ENCODE measurements around the gene GTF2IRD2.
"Not testable (repeated sequence)": the region's sequence is repeated elsewhere in the genome, so short reads cannot be mapped to it uniquely, and the experiment has no call there.

Gene GTF2IRD2

DNA sequence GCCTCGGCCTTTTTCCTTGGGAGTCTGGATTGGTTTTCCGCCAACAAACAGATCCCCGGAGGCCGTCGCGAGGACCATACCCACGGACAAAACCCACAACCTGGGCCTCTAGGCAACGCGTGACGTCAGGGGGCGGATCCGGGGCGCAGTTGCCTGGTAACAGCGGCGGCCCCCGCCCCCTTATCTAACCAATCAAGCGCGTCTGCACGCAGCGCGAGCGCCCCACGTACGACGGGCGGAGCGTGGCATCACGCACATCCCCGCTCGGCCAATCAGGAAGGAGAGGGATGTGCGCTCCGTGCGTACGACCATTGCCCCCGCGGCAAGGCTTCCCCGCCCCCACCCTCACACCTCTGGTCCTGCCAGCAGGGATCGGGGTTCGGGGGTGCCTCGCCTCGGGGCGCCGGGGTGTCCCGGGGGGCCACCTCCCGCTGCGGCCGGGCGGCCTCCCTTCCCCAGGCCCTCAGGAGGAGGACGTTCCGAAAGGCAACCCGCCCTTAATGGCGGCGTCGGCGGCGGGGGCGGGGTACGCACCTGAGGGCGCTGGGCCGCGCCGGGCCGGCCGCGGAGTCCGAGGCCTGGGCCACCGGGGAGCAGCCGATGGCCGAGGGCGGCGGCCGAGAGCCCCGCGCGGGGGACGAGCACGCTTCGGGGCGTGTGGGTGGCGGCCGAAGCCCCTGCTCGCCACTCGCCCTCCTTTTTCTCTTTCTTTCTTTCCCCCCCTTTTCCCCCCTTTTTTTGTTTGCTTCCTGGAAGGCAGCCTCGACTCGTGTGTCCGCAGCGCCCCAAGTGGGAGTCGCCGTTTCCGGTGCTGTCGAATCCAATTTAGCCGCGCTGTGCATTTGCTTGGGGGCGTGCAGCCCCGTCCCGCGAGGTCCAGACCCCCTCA lies at the start of gene GTF2IRD2:
Gene GTF2IRD2, minus strand, starts transcription at position 773 of the 889 bp plus-strand sequence. CDS start 15,227 bp downstream, outside the sequence.
- DNase-seq: not testable (repeated sequence)

DNA sequence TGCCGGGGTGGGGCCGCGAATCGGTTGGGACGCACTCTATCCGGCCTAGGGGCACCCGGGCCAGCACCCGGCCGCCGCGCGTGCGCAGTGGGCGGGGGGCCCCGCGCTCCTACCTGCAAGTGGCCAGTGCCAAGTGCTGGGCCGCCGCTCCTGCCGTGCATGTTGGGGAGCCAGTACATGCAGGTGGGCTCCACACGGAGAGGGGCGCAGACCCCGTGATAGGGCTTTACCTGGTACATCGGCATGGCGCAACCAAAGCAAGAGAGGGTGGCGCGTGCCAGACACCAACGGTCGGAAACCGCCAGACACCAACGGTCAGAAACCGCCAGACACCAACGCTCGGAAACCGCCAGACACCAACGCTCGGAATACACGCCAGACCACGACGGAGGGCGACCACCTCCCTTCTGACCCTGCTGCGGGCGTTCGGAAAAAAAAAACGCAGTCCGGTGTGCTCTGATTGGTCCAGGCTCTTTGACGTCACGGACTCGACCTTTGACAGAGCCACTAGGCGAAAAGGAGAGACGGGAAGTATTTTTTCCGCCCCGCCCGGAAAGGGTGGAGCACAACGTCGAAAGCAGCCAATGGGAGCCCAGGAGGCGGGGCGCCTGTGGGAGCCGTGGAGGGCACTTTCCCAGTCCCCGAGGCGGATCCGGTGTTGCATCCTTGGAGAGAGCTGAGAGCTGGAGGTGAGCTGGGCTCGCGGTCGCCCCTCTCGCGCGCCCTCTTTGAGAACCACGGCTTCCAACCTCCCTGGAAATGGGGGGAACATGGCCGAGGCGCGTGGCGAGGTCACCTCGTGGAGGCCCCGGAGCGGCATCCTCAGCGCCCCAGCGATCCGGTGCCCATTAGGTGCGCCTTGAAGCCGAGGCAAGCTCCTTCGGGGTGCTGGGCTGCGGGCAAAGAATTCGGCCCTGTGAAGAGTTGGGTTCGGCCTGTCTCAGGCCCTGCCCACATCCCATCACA lies 39.0 kb upstream of the GTF2IRD2 start:
- peak; percentile 36 for DNase-seq

DNA sequence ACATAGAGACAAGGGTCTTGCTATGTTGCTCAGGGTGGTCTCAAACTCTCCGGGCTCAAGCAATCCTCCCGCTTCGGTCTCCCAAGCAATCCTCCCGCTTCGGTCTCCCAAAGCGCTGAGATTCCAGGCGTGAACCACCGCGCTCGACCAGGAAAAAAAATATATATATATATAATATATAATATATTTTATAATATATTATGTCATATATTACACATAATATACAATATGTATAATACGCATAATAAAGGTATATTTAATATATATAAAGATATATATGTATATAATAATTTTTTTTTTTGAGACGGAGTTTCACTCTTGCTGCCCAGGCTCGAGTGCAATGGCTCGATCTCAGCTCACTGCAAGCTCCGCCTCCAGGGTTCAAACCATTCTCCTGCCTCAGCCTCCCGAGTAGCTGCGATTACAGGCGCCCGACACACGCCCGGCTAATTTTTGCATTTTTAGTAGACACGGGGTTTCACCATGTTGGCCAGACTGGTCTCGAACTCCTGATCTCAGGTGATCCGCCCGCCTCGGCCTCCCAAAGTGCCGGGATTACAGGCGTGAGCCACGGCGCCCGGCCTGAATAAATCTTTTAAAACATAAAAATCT lies 38.2 kb upstream of the GTF2IRD2 start:
- DNase-seq: not testable (repeated sequence)

DNA sequence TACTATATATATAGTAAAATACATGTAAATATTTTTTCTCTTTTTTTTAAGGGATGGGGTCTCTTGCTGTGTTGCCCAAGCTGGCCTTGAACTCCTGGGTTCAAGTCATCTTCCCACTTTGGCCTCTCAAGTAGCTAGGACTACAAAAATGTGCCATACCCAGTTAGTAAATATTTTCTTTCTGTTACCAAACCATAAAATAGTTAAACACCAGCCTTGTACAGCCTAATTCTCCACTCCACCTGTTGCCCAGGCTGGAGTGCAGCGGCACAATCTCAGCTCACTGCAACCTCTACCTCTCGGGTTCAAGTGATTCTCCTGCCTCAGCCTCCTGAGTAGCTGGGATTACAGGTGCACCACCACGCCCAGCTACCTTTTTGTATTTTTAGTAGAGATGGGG lies 33.9 kb upstream of the GTF2IRD2 start:
- DNase-seq: not testable (repeated sequence)

DNA sequence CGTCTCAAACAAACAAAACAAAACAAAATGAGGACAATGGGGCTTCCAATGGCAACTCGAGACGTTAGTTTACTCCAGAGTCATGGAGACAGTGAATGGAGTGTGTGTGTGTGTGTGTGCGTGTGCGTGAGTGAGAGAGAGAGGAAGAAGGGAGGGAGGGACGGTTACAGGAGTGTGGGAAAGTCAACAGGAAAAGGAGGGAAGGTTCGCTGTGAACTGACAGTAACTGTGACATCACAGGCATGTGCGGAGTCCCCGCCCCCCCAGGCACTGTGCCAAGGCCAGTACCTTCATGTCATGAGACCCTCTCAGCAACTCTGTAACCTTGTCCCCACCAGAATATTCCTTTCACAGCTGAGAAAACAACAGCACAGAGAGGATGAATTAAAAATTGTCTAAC lies 30.7 kb upstream of the GTF2IRD2 start:
- not testable (repeated sequence) for DNase-seq

DNA sequence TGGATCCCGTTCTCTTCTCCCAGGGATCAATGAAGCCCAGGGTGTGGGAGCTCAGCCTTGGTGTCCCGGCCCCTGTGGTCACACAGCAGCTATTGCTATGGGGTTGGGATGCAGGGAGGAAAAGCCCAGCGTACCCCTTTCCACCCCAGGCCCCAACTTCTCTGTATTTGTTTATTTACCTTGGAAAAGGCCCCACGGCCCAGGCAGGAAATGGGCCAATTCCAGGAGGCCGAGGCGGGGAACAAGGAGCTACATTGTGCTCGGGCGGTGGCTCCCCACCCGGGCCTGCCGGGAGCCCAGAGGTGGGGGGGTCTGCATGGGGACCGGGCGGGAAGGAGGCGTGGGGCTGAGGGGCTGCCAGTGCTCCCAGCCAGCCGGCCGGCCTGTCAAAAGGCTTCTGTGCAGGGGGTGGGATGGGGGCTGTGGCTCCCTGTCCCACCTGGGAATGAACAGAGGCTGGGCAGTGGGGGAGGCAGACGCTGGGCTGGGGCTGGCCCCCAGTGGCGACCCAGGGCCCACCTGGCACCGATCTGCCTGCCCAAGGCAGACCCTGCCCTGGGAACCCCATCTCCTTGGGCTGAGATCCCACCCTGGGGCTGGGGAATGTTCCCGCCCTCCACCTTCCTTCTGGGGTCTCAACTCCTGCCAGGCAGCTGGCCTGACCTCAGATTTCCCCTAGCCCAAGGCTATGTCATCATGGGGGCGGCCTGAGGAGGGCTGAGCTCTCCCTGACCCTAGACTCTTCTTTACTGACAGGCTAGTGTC lies 23.5 kb upstream of the GTF2IRD2 start:
- DNase-seq: not testable (repeated sequence)

DNA sequence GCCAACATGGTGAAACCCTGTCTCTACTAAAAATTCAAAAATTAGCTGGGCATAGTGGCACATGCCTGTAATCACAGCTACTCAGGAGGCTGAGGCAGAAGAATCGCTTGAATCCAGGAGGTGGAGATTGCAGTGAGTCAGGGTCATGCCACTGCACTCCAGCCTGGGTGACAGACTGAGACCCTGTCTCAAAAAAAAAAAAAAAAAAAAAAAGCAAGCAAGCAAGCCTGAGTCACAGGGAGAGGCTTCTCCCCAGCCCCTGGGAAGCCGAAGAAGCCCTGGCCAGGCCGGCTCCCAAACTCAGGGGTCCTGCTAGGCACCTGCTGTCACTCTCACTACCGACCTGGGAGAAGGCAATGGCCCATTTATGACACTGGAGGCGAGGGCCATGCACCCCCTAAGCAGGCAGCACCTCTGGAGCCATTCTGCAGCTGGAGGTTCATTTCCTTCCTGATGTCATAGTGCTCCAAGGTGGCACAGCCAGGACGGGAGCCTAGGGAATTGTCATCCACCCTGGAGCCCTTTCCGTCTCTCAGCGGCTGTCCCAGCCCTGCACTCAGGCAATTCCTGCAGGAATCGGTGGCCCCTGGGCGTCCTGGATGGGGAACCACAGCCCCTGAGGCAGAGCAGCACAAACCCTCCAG lies 22.8 kb upstream of the GTF2IRD2 start:
- DNase-seq: not testable (repeated sequence)

DNA sequence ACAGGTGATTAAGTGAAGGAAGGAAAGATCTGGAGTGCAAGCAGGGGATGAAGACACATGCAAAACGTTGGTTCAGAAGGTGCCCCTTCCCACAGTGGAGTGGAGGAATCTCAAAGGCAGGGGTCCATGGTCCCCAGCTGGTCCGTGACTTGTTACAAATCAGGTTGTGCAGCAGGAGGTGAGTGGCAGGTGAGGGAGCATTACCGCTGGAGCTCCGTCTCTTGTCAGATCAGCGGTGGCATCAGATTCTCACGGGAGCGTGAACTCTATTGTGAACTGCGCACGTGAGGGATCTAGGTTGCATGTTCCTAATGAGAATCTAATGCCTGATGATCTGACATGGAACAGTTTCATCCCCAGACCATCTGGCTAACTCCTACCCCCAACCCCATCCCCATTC lies 21.1 kb upstream of the GTF2IRD2 start:
- not testable (repeated sequence) for DNase-seq

DNA sequence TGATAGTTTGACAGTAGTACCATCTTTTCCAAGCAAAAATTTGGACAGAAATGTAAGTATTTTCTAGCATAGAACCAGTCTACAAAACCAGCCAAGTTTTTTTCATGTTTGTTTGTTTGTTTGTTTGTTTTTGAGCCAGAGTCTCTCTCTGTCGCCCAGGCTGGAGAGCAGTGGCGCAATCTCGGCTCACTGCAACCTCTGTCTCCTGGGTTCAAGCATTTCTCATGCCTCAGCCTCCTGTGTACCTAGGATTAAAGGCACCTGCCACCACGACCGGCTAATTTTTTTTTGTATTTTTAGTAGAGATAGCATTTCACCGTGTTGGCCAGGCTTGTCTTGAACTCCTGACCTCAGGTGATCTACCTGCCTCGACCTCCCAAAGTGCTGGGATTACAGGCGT lies 14.4 kb upstream of the GTF2IRD2 start:
- not testable (repeated sequence) for DNase-seq

DNA sequence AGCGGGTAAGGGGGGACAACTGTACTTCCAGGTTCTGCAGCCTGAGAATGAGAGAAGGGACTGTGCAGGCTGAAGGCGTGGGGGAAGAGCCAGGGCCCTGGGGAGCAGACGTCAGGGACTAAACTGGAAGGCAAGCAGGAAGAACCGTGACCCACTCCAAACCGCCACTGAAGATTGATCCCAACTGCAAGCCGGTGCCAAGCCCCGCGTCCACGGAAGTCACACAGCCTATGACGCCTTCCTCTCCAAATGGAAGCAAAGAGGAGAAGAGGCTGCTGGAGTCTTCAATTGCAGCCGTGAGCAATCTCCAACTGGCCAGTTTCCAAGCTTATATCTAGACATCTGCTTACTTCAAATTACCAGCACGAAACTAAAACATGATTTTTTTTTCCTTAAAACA lies 1.6 kb downstream of the GTF2IRD2 start:
- DNase-seq: not testable (repeated sequence)

DNA sequence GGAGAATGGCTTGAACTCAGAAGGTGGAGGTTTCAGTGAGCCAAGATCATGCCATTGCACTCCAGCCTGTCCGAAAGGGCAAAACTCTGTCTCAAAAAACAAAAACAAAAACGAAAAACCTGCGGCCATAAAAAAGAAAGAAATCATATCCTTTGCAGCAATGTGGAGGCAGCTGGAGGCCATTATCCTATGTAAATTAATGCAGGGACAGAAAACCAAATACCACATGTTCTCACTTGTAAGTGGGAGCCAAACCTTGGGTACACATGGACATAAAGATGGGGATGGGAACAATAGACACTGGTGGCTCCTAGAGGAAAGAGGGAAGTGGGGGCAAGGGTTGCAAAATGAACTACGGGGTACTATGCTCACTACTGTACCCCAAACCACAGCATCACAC lies 21.0 kb downstream of the GTF2IRD2 start:
- not testable (repeated sequence) for DNase-seq

DNA sequence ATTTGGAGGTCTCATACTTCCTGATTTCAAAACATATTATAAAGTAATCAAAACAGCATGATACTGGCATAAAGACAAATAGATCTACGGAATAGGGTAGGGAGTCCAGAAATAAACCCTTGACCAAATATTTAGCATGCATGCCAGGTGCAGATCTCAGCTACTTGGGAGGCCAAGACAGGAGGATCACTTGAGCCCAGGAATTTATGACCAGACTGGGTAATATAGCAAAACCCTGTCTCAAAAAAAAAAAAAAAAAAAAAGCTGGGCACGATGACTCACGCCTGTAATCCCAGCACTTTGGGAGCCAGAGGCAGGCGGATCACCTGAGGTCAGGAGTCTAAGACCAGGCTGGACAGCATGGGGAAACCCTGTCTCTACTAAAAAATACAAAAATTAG lies 21.4 kb downstream of the GTF2IRD2 start:
- not testable (repeated sequence) for DNase-seq

DNA sequence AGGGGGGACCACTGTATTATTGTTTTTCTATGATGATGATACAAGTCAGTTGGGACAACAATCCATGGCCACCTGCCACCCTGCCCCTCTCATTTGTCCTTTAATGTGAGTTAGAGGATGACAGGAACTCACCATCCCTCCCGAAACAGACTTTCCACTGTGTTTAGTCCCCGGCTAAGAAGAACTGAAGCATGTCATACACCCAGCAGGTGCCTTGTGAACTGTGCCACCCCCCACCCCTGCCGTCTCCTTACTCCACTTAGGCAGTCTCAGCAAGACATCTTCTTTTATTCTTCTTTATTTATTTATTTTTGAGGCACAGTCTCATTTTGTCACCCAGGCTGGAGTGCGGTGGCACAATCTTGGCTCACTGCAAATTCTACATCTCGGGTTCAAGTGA lies 30.1 kb downstream of the GTF2IRD2 start:
- not testable (repeated sequence) for DNase-seq

DNA sequence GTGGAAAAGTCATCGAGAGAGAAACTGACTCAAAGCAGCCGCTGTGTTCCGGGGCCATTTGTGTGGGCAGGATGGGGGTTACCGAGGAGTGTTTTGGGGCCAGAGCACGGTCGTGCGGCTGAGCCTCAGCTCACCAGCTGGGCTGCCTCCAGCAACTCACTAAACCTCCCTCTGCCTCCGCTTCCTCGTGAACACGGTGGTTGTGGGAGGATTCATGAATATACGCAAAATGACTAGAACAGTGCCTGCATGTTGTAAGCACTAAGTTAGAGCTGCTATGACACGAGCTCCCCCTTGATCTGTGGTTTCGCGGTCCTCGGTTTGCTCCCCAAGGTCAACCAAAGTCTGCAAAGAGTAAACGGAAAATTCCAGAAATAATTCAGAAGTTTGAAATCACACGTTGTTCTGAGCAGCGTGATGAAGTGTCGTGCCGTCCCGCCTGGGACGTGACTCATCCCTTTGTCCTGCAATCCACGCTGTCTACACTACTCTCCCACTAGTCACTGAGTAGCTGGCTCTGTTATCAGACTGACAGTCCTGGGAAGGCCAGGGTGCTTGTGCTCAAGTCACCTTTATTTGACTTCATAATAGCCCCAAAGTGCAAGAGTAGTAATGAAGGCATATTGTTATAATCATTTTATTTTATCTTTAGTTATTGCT lies 31.1 kb downstream of the GTF2IRD2 start:
- DNase-seq: not testable (repeated sequence)

DNA sequence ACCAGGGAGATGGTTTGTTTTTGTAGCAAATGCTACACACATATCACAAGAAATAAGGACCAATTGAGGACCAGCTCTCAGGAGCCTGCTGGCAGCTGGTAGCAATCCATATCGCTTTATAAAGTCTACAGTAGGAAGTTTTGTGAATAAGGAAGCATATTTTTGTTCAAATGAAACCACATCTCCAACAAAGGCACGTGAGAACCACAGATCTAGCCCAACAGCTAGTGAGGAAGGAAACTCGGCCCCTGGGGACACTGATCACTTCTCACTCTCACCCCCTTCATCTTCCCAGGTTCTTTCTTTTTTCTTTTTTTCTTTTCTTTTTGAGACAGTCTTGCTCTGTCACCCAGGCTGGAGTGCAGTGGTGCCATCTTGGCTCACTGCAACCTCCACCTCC lies 35.5 kb downstream of the GTF2IRD2 start:
- not testable (repeated sequence) for DNase-seq

DNA sequence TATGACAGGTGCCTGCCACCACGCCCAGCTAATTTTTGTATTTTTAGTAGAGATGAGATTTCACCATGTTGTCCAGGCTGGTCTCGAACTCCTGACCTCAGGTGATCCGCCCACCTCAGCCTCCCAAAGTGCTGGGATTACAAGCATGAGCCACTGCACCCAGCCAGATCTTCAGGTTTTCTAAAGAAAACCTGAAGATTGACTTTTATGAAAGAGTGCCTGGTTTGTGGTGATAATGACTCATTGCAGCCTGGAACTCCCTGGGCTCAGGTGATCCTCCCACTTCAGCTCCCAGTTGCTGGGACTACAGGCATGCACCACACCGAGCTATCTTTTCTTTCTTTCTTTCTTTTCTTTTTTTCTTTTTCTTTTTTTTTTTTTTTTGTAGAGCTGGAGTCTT lies 52.8 kb downstream of the GTF2IRD2 start:
- DNase-seq: not testable (repeated sequence)

DNA sequence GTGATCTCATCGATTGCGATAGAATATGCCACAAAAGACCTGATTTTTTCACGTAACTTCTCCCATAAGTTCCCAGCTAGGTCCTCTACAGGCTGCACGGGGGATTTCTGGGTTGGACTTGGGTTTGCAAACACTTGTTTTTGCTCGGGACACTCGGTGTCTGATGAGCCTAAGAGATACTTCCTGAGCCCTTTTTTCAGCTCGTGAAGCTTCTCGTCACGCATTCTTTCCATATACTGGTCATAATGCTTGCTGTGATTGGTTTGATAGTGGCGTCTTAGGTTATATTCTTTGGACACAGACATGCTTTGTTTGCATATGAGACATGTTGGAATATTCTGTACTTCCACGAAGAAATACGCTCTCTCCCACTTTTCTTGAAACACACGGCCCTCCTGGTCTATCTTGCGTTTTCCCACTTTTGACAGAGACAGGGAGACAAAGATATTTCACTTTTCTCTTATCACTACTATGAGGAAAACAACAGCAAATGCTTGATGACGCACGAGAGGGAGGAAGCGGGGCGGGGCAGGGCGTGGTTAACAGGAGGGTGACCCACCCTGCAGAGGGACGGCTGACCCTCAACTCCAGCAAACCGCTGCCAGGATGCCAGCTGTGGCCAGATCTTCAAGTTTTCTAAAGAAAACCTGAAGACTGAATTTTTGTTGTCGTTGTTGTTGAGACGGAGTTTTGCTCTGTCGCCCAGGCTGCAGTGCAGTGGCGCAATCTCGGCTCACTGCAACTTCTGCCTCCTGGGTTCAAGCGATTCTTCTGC lies 53.4 kb downstream of the GTF2IRD2 start:
- not testable (repeated sequence) for DNase-seq

DNA sequence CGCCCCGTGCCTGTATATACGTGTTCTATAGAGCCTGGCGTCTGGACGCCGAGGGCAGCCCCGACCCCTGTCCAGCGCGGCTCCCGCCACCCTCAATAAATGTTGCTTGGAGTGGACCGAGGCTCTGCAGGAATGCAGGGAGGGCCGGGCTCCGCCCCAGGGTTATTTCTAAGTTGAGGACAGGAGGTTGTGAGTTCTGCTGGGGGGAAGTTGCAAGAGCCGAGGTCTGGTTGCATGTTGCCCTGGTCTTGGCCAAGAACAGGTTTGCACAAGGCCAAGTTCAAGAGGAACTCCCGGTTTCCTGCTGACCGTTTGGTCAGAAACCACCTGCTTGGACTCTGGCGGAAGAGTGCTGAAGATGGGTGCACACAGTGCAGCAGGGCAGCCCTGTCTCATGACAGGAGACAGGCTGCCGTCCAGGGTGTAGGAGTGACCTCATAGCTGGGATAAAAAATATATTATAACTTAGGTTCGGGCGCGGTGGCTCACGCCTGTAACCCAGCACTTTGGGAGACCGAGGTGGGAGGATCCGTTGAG lies 62.1 kb downstream of the GTF2IRD2 start:
- not testable (repeated sequence) for DNase-seq

DNA sequence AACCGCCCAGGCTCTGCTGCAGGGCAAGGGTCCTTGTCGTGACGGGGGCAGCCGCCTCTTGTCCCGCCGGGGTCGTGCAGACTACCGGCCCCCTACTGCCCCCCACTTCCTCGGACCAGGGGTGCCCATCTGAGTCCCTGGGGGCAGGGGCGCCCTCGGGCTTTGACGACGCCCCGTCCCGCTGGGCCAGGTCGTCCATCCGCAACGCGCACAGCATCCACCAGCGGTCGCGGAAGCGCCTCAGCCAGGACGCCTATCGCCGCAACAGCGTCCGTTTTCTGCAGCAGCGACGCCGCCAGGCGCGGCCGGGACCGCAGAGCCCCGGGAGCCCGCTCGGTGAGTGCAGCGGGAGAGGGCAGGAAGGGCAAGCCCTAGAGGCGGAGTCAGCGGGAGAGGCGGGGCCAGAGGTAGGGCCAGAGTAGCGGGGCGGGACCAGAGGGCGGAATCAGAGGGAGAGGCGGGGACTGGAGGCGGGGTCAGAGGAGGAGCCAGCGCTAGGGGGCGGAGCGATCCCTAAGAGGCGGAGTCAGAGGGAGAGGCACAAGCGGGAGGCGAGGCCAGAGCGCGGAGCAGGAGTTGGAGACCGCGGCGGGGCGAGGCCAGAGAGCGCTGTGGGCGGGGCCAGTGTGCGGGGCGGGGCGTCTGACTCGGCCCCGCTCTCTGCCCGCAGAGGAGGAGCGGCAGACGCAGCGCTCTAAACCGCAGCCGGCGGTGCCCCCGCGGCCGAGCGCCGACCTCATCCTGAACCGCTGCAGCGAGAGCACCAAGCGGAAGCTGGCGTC lies 62.8 kb downstream of the GTF2IRD2 start:
- peak; percentile 87 for DNase-seq

Data from NCI-H526 treated with DMSO at 0.1 percent for 48 hours (cell line).